ENCODE measurements around the gene GAGE12E. TPM values are rescaled to one million over a fixed set of nuclear protein-coding genes. Genes with fewer than 3 reads are reported as not detected.
"Not testable (repeated sequence)": the region's sequence is repeated elsewhere in the genome, so short reads cannot be mapped to it uniquely, and the experiment has no call there.

The GAGE12E gene
- total RNA-seq (not detected), polyA plus RNA-seq (ENCODE audit: insufficient read depth in 1 of 8, insufficient read length in 8 of 8, low replicate concordance in 1 of 8) (not detected)
- long read RNA-seq, donor 1: 0 reads
- long read RNA-seq, donor 2: 0 reads
- long read RNA-seq, donor 3: 0 reads
- long read RNA-seq, donor 4: 0 reads
- long read RNA-seq, donor 5: 0 reads
- long read RNA-seq, donor 6: 0 reads
- long read RNA-seq, donor 7: 0 reads
- long read RNA-seq, donor 8: 0 reads
- long read RNA-seq, donor 9: 0 reads
- long read RNA-seq, donor 10: 0 reads
- long read RNA-seq, donor 11: 0 reads

DNA sequence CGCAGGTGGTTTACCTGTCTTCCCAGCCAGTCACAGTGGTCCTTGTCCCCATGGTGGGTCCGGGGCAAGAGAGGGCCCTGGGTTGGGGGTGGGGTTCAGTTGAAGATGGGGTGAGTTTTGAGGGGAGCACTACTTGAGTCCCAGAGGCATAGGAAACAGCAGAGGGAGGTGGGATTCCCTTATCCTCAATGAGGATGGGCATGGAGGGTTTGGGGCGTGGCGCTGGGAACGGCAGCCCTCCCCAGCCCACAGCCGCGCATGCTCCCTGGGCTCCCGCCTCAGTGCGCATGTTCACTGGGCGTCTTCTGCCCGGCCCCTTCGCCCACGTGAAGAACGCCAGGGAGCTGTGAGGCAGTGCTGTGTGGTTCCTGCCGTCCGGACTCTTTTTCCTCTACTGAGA is at the start of gene GAGE12E:
GAGE12E (plus strand) TSS at position 301 of the 400 bp plus-strand sequence. CDS start 1,155 bp downstream, outside the sequence.
- not testable (repeated sequence) for H3K27me3 ChIP-seq (ENCODE audit: control insufficient read depth, insufficient read depth, low read length); H3K4me3 ChIP-seq (ENCODE audit: low read length); H3K9me3 ChIP-seq (replicated peaks; ENCODE audit: control insufficient read depth, low read depth, low read length); DNase-seq; H3K36me3 ChIP-seq (ENCODE audit: control insufficient read depth, insufficient read depth, low read length); H3K4me1 ChIP-seq (ENCODE audit: control insufficient read depth, insufficient read depth, low read length); H3K27ac ChIP-seq (ENCODE audit: low read length)
- WGBS (ENCODE audit: insufficient coverage): no CpG with 5 or more reads among the region's 16 CpGs

DNA sequence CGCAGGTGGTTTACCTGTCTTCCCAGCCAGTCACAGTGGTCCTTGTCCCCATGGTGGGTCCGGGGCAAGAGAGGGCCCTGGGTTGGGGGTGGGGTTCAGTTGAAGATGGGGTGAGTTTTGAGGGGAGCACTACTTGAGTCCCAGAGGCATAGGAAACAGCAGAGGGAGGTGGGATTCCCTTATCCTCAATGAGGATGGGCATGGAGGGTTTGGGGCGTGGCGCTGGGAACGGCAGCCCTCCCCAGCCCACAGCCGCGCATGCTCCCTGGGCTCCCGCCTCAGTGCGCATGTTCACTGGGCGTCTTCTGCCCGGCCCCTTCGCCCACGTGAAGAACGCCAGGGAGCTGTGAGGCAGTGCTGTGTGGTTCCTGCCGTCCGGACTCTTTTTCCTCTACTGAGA is 19.2 kb upstream of the GAGE12E start, which contains the start of gene GAGE12C:
GAGE12C (plus strand) TSS at position 301 of the 400 bp plus-strand sequence. CDS start 1,155 bp downstream, outside the sequence.
- not testable (repeated sequence) for H3K9me3 ChIP-seq (replicated peaks; ENCODE audit: control insufficient read depth, low read depth, low read length); H3K4me1 ChIP-seq (ENCODE audit: control insufficient read depth, insufficient read depth, low read length); H3K27me3 ChIP-seq (ENCODE audit: control insufficient read depth, insufficient read depth, low read length); DNase-seq; H3K36me3 ChIP-seq (ENCODE audit: control insufficient read depth, insufficient read depth, low read length); H3K27ac ChIP-seq (ENCODE audit: low read length); H3K4me3 ChIP-seq (ENCODE audit: low read length)
- no CpG with 5 or more reads among the region's 16 CpGs for WGBS (ENCODE audit: insufficient coverage)

GRCh38 chrX:49541433-49541832 is 9.7 kb upstream of the GAGE12E start, which contains the start of gene GAGE12D:
Gene GAGE12D (plus strand): TSS chrX:49541733. CDS start chrX:49542888, 1,155 bp downstream.
- H3K4me1 ChIP-seq (ENCODE audit: control insufficient read depth, insufficient read depth, low read length); H3K9me3 ChIP-seq (replicated peaks; ENCODE audit: control insufficient read depth, low read depth, low read length); H3K27me3 ChIP-seq (ENCODE audit: control insufficient read depth, insufficient read depth, low read length); H3K27ac ChIP-seq (ENCODE audit: low read length); H3K36me3 ChIP-seq (ENCODE audit: control insufficient read depth, insufficient read depth, low read length); DNase-seq; H3K4me3 ChIP-seq (ENCODE audit: low read length): not testable (repeated sequence)
- WGBS (ENCODE audit: insufficient coverage): no CpG with 5 or more reads among the region's 16 CpGs

DNA sequence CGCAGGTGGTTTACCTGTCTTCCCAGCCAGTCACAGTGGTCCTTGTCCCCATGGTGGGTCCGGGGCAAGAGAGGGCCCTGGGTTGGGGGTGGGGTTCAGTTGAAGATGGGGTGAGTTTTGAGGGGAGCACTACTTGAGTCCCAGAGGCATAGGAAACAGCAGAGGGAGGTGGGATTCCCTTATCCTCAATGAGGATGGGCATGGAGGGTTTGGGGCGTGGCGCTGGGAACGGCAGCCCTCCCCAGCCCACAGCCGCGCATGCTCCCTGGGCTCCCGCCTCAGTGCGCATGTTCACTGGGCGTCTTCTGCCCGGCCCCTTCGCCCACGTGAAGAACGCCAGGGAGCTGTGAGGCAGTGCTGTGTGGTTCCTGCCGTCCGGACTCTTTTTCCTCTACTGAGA is 9.5 kb downstream of the GAGE12E start, which contains the start of gene GAGE12F:
GAGE12F (plus strand) TSS at position 301 of the 400 bp plus-strand sequence. CDS start 1,155 bp downstream, outside the sequence.
- H3K9me3 ChIP-seq (replicated peaks; ENCODE audit: control insufficient read depth, low read depth, low read length); H3K27ac ChIP-seq (ENCODE audit: low read length); H3K4me3 ChIP-seq (ENCODE audit: low read length); DNase-seq; H3K4me1 ChIP-seq (ENCODE audit: control insufficient read depth, insufficient read depth, low read length); H3K36me3 ChIP-seq (ENCODE audit: control insufficient read depth, insufficient read depth, low read length); H3K27me3 ChIP-seq (ENCODE audit: control insufficient read depth, insufficient read depth, low read length): not testable (repeated sequence)
- no CpG with 5 or more reads among the region's 16 CpGs for WGBS (ENCODE audit: insufficient coverage)

- H3K27me3 ChIP-seq (ENCODE audit: control insufficient read depth, insufficient read depth, low read length); H3K9me3 ChIP-seq (replicated peaks; ENCODE audit: control insufficient read depth, low read depth, low read length); H3K36me3 ChIP-seq (ENCODE audit: control insufficient read depth, insufficient read depth, low read length); H3K4me1 ChIP-seq (ENCODE audit: control insufficient read depth, insufficient read depth, low read length); H3K27ac ChIP-seq (ENCODE audit: low read length); DNase-seq; H3K4me3 ChIP-seq (ENCODE audit: low read length): not testable (repeated sequence)
- WGBS (ENCODE audit: insufficient coverage): no CpG with 5 or more reads among the region's 11 CpGs
Measured at GRCh38 chrX:49568728-49569127, 17.6 kb downstream of the GAGE12E start.

GRCh38 chrX:49569152-49569551 is 18.1 kb downstream of the GAGE12E start:
- not testable (repeated sequence) for DNase-seq; H3K27ac ChIP-seq (ENCODE audit: low read length); H3K27me3 ChIP-seq (ENCODE audit: control insufficient read depth, insufficient read depth, low read length); H3K4me3 ChIP-seq (ENCODE audit: low read length); H3K9me3 ChIP-seq (replicated peaks; ENCODE audit: control insufficient read depth, low read depth, low read length); H3K36me3 ChIP-seq (ENCODE audit: control insufficient read depth, insufficient read depth, low read length); H3K4me1 ChIP-seq (ENCODE audit: control insufficient read depth, insufficient read depth, low read length)
- no CpG with 5 or more reads among the region's 13 CpGs for WGBS (ENCODE audit: insufficient coverage)

DNA sequence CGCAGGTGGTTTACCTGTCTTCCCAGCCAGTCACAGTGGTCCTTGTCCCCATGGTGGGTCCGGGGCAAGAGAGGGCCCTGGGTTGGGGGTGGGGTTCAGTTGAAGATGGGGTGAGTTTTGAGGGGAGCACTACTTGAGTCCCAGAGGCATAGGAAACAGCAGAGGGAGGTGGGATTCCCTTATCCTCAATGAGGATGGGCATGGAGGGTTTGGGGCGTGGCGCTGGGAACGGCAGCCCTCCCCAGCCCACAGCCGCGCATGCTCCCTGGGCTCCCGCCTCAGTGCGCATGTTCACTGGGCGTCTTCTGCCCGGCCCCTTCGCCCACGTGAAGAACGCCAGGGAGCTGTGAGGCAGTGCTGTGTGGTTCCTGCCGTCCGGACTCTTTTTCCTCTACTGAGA is 19.0 kb downstream of the GAGE12E start, which contains the start of gene GAGE12G:
GAGE12G (plus strand) TSS at position 301 of the 400 bp plus-strand sequence. CDS start 1,155 bp downstream, outside the sequence.
- not testable (repeated sequence) for H3K4me3 ChIP-seq (ENCODE audit: low read length); H3K9me3 ChIP-seq (replicated peaks; ENCODE audit: control insufficient read depth, low read depth, low read length); H3K27ac ChIP-seq (ENCODE audit: low read length); H3K36me3 ChIP-seq (ENCODE audit: control insufficient read depth, insufficient read depth, low read length); DNase-seq; H3K27me3 ChIP-seq (ENCODE audit: control insufficient read depth, insufficient read depth, low read length); H3K4me1 ChIP-seq (ENCODE audit: control insufficient read depth, insufficient read depth, low read length)
- no CpG with 5 or more reads among the region's 16 CpGs for WGBS (ENCODE audit: insufficient coverage)

DNA sequence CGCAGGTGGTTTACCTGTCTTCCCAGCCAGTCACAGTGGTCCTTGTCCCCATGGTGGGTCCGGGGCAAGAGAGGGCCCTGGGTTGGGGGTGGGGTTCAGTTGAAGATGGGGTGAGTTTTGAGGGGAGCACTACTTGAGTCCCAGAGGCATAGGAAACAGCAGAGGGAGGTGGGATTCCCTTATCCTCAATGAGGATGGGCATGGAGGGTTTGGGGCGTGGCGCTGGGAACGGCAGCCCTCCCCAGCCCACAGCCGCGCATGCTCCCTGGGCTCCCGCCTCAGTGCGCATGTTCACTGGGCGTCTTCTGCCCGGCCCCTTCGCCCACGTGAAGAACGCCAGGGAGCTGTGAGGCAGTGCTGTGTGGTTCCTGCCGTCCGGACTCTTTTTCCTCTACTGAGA is 28.6 kb downstream of the GAGE12E start, which contains the start of gene GAGE12H:
GAGE12H (plus strand) TSS at position 301 of the 400 bp plus-strand sequence. CDS start 1,155 bp downstream, outside the sequence.
- H3K4me3 ChIP-seq (ENCODE audit: low read length); DNase-seq; H3K9me3 ChIP-seq (replicated peaks; ENCODE audit: control insufficient read depth, low read depth, low read length); H3K27me3 ChIP-seq (ENCODE audit: control insufficient read depth, insufficient read depth, low read length); H3K36me3 ChIP-seq (ENCODE audit: control insufficient read depth, insufficient read depth, low read length); H3K27ac ChIP-seq (ENCODE audit: low read length); H3K4me1 ChIP-seq (ENCODE audit: control insufficient read depth, insufficient read depth, low read length): not testable (repeated sequence)
- WGBS (ENCODE audit: insufficient coverage): no CpG with 5 or more reads among the region's 16 CpGs

- H3K4me3 ChIP-seq (ENCODE audit: low read length): not testable (repeated sequence)
Measured at GRCh38 chrX:49589196-49589595, 38.1 kb downstream of the GAGE12E start, which contains the start of gene GAGE2A. Gene GAGE2A (plus strand): TSS chrX:49589496. CDS start chrX:49590651, 1,155 bp downstream.

GRCh38 chrX:49589769-49590478 is 38.8 kb downstream of the GAGE12E start:
- not testable (repeated sequence) for H3K9me3 ChIP-seq (replicated peaks; ENCODE audit: control insufficient read depth, low read depth, low read length); H3K36me3 ChIP-seq (ENCODE audit: control insufficient read depth, insufficient read depth, low read length); H3K4me3 ChIP-seq (ENCODE audit: low read length); H3K27ac ChIP-seq (ENCODE audit: low read length); DNase-seq; H3K27me3 ChIP-seq (ENCODE audit: control insufficient read depth, insufficient read depth, low read length); H3K4me1 ChIP-seq (ENCODE audit: control insufficient read depth, insufficient read depth, low read length)
- 92% methylated on average over 15 of the region's 37 CpGs for WGBS (ENCODE audit: insufficient coverage)

More at GRCh38 chrX:49589196-49589595, 38.1 kb downstream of the GAGE12E start, which contains the start of gene GAGE2A:
- not testable (repeated sequence) for H3K27me3 ChIP-seq (ENCODE audit: control insufficient read depth, insufficient read depth, low read length); H3K9me3 ChIP-seq (replicated peaks; ENCODE audit: control insufficient read depth, low read depth, low read length); H3K36me3 ChIP-seq (ENCODE audit: control insufficient read depth, insufficient read depth, low read length); DNase-seq; H3K27ac ChIP-seq (ENCODE audit: low read length); H3K4me1 ChIP-seq (ENCODE audit: control insufficient read depth, insufficient read depth, low read length)
- no CpG with 5 or more reads among the region's 16 CpGs for WGBS (ENCODE audit: insufficient coverage)

All from muscle of leg (tissue), 16 donors.